Measurements from ENCODE around the gene LOXL4.

The LOXL4 gene

DNA sequence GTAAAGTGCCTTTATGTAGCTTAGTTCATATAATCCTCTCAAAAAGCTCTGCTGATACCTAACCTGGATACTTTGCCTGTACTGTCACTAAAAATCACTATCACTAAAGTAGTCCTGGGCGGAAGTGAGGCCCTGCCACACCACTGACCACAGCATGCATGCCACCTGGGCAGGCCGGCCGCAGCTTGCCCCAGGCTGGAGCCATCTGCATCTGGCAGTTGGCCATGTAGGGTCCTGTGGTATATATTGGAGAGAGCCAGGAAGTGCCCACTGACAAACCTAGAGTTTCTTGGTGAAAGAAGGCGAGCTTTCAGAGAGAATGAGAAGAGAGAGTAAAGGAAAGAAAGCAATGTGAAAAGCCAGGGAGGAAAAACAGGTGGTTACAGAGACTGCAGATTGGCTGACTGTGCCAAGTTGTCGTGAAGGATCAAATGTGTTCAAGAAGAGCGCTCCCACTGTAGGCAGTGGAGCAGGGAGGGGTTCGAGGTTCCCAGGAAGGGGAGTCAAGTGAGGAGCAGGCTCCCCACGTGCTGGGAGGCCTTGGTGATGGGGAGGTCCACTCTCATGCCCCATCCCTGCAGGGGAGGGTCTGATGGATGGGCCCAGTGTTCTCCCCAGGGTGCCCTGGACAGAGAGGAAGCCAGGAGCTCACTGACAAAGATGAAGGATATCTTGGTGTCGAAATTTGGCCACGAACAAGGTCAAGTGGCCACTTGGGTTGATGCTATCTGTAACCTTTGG, 13.6 kb downstream of the LOXL4 start:
- H3K4me1 Mint-ChIP-seq, result peaks cover 0 to 6% of the 10 kb centered on the region in 2 donors
- no peak overlapping the region for H3K4me3 Mint-ChIP-seq
- no peaks in the 10 kb centered on the region for H3K27me3 Mint-ChIP-seq
- DNase-seq (no peak), ATAC-seq (replicated peaks) (no peak)
- H3K27ac Mint-ChIP-seq, result no peak overlapping the region
- H3K9me3 Mint-ChIP-seq, result no peaks in the 10 kb centered on the region
- H3K36me3 Mint-ChIP-seq, result peaks cover 30 to 37% of the 10 kb centered on the region in 2 donors

DNA sequence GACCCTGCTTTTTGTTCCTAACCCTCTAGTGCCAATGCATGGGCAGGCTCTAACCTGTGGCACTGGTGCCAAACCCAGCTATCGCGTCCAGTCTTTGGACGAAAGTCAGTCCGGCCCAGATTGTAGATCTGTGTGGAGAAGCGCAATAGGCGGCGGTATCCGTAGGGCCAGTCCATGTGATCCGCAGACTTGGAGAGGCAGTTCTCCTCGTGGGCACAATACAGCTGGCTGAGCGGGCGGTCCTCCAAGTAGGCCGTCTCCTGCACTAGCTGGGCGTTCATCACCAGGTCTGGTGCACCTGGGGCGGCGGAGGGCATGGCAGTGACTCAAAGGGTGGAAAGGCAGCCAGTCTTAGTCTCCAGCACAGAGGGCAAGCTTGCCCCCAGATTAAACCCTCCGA, 14.5 kb downstream of the LOXL4 start:
- no peak overlapping the region for H3K27ac Mint-ChIP-seq
- H3K27me3 Mint-ChIP-seq, result no peaks in the 10 kb centered on the region
- peaks cover 31 to 46% of the 10 kb centered on the region in 2 donors for H3K36me3 Mint-ChIP-seq
- H3K4me1 Mint-ChIP-seq, result peaks cover 0 to 4% of the 10 kb centered on the region in 2 donors
- no peak overlapping the region for H3K4me3 Mint-ChIP-seq
- DNase-seq, result no peak
- H3K9me3 Mint-ChIP-seq, result no peaks in the 10 kb centered on the region
- ATAC-seq (replicated peaks), result no peak

- Mint-ChIP-seq H3K36me3 (peaks cover 37 to 52% of the 10 kb centered on the region in 2 donors), H3K4me3 (no peak overlapping the region), H3K27me3 (no peaks in the 10 kb centered on the region), H3K9me3 (no peaks in the 10 kb centered on the region), H3K27ac (no peak overlapping the region), H3K4me1 (peaks cover 0 to 4% of the 10 kb centered on the region in 2 donors)
- ATAC-seq (replicated peaks) (no peak), DNase-seq (no peak)
These were observed 15.5 kb downstream of the LOXL4 start for GRCh38 chr10:98252464-98252863.

- no peak for ATAC-seq (replicated peaks)
These were observed 16.6 kb downstream of the LOXL4 start for GRCh38 chr10:98251399-98251798.

DNA sequence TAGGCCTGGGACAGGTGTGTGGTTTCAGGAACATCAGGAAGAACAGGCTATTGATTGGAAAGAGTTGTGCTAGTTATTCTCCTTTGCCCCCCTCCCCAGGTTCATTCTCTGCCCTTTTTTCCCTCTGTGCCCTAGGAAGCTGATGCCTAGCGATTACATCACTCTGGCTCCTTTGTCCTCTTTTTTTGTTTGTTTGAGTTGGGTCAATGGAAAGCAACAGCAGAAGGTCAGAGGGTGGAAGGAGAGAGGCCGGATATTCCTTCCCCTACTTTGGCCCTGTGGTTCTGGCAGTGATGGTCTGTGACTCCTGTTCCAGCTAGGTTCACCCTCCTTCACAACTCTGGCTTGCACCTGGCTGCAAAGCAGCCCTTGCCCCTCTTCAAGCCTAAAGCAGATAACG, 18.9 kb downstream of the LOXL4 start:
- ATAC-seq (replicated peaks), result no peak
- Mint-ChIP-seq H3K4me1 (peaks cover 0 to 2% of the 10 kb centered on the region in 2 donors), H3K27ac (no peak overlapping the region), H3K36me3 (peaks cover 48 to 58% of the 10 kb centered on the region in 2 donors), H3K9me3 (no peaks in the 10 kb centered on the region), H3K4me3 (no peak overlapping the region), H3K27me3 (no peaks in the 10 kb centered on the region)
- no peak for DNase-seq

More at GRCh38 chr10:98251399-98251798, 16.6 kb downstream of the LOXL4 start:
- Mint-ChIP-seq H3K27ac (no peak overlapping the region), H3K27me3 (no peaks in the 10 kb centered on the region), H3K36me3 (peaks cover 38 to 53% of the 10 kb centered on the region in 2 donors), H3K4me1 (peaks cover 0 to 4% of the 10 kb centered on the region in 2 donors), H3K4me3 (no peak overlapping the region), H3K9me3 (no peaks in the 10 kb centered on the region)
- DNase-seq, result no peak

- ATAC-seq (replicated peaks) (no peak), DNase-seq (no peak)
- Mint-ChIP-seq H3K27me3 (no peaks in the 10 kb centered on the region), H3K4me1 (peaks cover 0 to 2% of the 10 kb centered on the region in 2 donors), H3K27ac (no peak overlapping the region), H3K9me3 (no peaks in the 10 kb centered on the region), H3K4me3 (no peak overlapping the region), H3K36me3 (peaks cover 52 to 63% of the 10 kb centered on the region in 2 donors)
These were observed 20.0 kb downstream of the LOXL4 start for GRCh38 chr10:98248018-98248417.

DNA sequence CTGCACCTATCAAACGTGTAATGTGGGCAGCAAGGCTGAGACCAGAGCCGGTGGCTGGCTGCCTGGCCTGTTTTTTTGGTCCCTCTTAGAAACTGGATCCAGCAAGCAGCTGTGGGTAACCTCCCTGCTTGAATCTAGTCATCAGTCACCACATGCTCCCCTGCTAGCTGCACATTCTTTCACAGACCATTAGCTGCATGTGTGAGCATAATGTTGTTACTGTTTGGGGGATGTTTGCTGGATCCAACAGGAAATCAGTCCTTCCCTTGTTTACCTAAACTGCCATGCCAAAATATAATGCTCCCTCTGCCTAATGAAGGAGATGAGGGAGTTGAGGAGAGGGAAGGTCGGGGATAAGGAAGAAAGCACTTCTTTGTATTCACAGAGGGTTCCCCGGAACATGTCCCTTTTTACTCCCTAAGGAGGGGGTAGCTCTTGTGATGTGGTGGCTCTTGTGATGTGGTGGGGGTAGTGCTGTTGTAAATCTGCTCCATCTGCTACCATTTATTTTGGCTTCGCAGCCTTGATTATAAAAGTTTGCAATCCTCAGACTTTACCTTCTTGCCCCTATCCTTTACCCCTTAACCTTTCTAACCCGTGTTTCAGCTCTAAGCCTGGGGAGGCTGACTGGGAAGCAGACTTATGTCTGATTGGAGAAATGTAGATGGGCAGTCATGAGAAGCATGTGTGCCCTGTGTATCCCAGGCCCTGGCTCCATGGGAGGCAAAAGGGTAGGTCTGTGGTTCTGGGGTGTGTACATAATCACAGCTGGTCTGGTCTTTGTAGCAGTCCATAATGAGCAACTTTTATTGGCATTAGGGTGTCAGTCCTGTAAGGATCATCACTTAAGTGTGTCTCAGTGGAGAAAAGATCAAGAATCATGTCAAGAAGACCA, 20.8 kb downstream of the LOXL4 start:
- DNase-seq, result no peak
- no peak for ATAC-seq (replicated peaks)
- Mint-ChIP-seq H3K9me3 (no peaks in the 10 kb centered on the region), H3K36me3 (peaks cover 56 to 68% of the 10 kb centered on the region in 2 donors), H3K27me3 (no peaks in the 10 kb centered on the region), H3K27ac (no peak overlapping the region), H3K4me1 (peaks cover 0 to 2% of the 10 kb centered on the region in 2 donors), H3K4me3 (no peak overlapping the region)

GRCh38 chr10:98244586-98244985, 23.4 kb downstream of the LOXL4 start:
- no peak for ATAC-seq (replicated peaks)
- no peaks in the 10 kb centered on the region for H3K27me3 Mint-ChIP-seq
- peaks cover 52 to 56% of the 10 kb centered on the region in 2 donors for H3K36me3 Mint-ChIP-seq
- no peak overlapping the region for H3K4me3 Mint-ChIP-seq
- no peak overlapping the region for H3K27ac Mint-ChIP-seq
- no peaks in the 10 kb centered on the region for H3K4me1 Mint-ChIP-seq
- DNase-seq, result no peak
- no peaks in the 10 kb centered on the region for H3K9me3 Mint-ChIP-seq

DNA sequence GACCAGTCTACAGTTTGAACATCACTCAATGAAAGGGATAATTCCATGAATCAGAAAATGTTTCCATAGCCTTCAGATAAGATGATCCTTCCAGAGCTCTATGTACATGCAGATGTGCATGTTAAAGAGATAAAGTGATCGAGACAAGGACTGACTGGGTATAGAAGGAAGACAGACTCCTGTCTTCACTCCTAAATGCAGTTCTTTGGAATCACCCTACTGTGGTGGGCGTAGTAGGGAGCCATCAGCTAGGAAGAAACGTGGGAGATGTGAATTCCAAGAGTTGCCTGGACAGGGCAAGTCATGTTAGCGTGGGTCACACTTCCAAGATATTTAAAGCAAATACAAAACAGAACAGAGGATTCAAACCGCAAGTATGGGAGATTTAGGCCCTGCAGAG, 23.9 kb downstream of the LOXL4 start:
- H3K4me1 Mint-ChIP-seq, result no peaks in the 10 kb centered on the region
- DNase-seq (no peak), ATAC-seq (replicated peaks) (no peak)
- no peaks in the 10 kb centered on the region for H3K9me3 Mint-ChIP-seq
- H3K27ac Mint-ChIP-seq, result no peak overlapping the region
- H3K36me3 Mint-ChIP-seq, result peaks cover 49 to 51% of the 10 kb centered on the region in 2 donors
- H3K4me3 Mint-ChIP-seq, result no peak overlapping the region
- no peaks in the 10 kb centered on the region for H3K27me3 Mint-ChIP-seq

GRCh38 chr10:98242823-98243222, 25.2 kb downstream of the LOXL4 start:
- H3K4me3 Mint-ChIP-seq, result no peak overlapping the region
- ATAC-seq (replicated peaks), result no peak
- DNase-seq, result no peak
- H3K9me3 Mint-ChIP-seq, result no peaks in the 10 kb centered on the region
- no peak overlapping the region for H3K27ac Mint-ChIP-seq
- no peaks in the 10 kb centered on the region for H3K4me1 Mint-ChIP-seq
- peaks cover 41 to 43% of the 10 kb centered on the region in 2 donors for H3K36me3 Mint-ChIP-seq
- no peaks in the 10 kb centered on the region for H3K27me3 Mint-ChIP-seq

- no peaks in the 10 kb centered on the region for H3K9me3 Mint-ChIP-seq
- ATAC-seq (replicated peaks) (no peak), DNase-seq (no peak)
- H3K27me3 Mint-ChIP-seq, result no peaks in the 10 kb centered on the region
- H3K36me3 Mint-ChIP-seq, result peaks cover 30 to 33% of the 10 kb centered on the region in 2 donors
- H3K4me3 Mint-ChIP-seq, result no peak overlapping the region
- H3K27ac Mint-ChIP-seq, result no peak overlapping the region
- H3K4me1 Mint-ChIP-seq, result no peaks in the 10 kb centered on the region
These were observed 27.5 kb downstream of the LOXL4 start for GRCh38 chr10:98240524-98240923.

DNA sequence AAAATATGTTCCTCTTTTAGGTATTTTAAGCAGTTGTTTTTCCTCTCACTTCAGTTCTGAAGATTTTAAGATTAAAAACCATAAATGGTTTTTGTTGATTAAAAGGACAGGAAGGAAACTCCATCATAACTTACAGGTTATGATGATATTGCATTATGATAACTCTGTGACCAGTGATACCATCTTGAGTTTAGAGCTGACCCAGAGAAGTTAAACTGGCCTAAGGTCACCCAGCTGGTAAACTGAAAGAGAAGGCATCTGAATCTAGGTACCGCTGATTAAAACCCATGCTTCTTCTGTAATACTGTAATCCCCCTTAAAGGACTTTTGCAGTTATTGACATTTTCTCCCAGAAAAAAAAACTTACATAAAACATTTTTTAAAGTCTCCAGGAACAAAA, 29.6 kb downstream of the LOXL4 start:
- Mint-ChIP-seq H3K4me1 (peaks cover 0 to 2% of the 10 kb centered on the region in 2 donors), H3K9me3 (no peaks in the 10 kb centered on the region), H3K4me3 (no peak overlapping the region), H3K36me3 (peaks cover 27 to 30% of the 10 kb centered on the region in 2 donors), H3K27ac (no peak overlapping the region), H3K27me3 (no peaks in the 10 kb centered on the region)
- ATAC-seq (replicated peaks) (no peak), DNase-seq (no peak)

DNA sequence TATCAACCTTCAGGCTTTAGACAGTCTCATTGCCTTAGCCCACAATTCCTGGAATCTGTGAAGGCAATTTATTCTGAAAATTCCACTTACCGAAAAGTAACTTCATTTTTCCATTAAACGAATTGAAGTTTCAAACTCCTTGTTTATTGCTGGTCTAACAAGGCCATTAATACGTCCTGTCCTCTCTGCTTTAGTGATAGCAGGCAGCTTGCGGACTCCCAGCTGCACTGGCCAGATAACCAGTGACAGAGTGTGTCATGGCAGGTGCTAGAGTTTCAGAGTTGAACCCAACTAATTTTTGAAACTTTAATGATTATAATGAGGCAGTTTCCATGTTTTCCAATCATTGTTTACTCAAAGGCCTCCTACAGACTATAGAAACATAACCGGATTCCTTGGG, 31.1 kb downstream of the LOXL4 start:
- no peaks in the 10 kb centered on the region for H3K9me3 Mint-ChIP-seq
- no peak for DNase-seq
- H3K4me3 Mint-ChIP-seq, result no peak overlapping the region
- no peaks in the 10 kb centered on the region for H3K27me3 Mint-ChIP-seq
- no peak overlapping the region for H3K27ac Mint-ChIP-seq
- peaks cover 21 to 28% of the 10 kb centered on the region in 2 donors for H3K36me3 Mint-ChIP-seq
- ATAC-seq (replicated peaks), result no peak
- H3K4me1 Mint-ChIP-seq, result peaks cover 0 to 2% of the 10 kb centered on the region in 2 donors

DNA sequence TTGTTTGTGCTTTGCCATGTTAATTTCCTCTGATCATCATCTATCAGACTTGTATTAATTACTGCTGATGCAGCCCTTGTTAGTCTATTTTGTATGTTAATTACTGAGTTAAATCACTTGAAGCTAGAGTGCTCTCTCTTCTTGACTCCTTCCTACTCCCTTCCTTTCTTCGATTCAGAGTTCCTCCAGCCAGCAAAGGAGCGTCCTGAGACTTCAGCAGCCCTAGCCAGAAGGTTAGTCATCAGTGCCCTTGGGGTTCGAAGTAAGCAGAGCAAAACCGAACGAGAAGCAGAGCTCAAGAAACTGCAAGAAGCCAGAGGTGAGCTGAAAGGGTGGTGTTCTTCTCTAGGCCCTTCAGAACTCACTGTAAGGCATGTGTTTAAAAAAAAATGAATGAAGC, 32.1 kb downstream of the LOXL4 start:
- H3K27me3 Mint-ChIP-seq, result no peaks in the 10 kb centered on the region
- H3K4me3 Mint-ChIP-seq, result no peak overlapping the region
- peaks cover 22 to 25% of the 10 kb centered on the region in 2 donors for H3K36me3 Mint-ChIP-seq
- no peaks in the 10 kb centered on the region for H3K9me3 Mint-ChIP-seq
- peaks cover 0 to 2% of the 10 kb centered on the region in 2 donors for H3K4me1 Mint-ChIP-seq
- ATAC-seq (replicated peaks), result no peak
- DNase-seq, result no peak
- no peak overlapping the region for H3K27ac Mint-ChIP-seq

DNA sequence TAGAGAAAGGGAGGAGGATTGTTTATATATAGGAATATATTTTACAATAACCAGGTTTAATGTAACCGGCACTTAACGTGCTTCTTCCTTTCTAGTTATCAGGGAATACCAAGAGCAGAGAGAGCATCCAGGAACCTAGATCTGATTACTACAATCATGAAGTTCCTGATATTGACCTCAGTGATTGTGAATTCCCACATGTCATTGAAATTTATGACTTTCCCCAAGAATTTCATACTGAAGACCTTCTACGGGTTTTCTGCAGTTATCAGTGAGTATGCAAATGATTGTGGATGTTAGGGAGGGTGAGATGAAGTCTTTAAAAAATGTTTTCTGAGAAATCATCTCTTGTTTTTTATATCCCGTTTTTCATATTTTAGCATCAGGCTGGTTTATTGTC, 36.6 kb downstream of the LOXL4 start:
- Mint-ChIP-seq H3K27ac (no peak overlapping the region), H3K9me3 (peaks cover 0 to 1% of the 10 kb centered on the region in 2 donors), H3K4me1 (peaks cover 10 to 18% of the 10 kb centered on the region in 2 donors), H3K4me3 (no peak overlapping the region), H3K36me3 (peaks cover 28 to 40% of the 10 kb centered on the region in 2 donors), H3K27me3 (no peaks in the 10 kb centered on the region)
- DNase-seq, result no peak
- no peak for ATAC-seq (replicated peaks)

Data from stimulated activated naive B cell treated with anti-CD40 and anti-IgM and Interleukin-4, amounts not matched to agents 10 μg/mL and 1 μg/mL and 100 μg/mL, for 72 hours (primary cell).